Measurements from ENCODE around the gene LIMK2.

GRCh38 chr22:31193092-31193491 is 19.0 kb upstream of the LIMK2 start:
- no peak for TF ChIP-seq POLR2A (IDR thresholded peaks at IDR 0.05; ENCODE audit: low read depth, low read length)
- no peak for TF ChIP-seq SPI1 (IDR thresholded peaks at IDR 0.05; ENCODE audit: low read depth, low read length)
- no peak for TF ChIP-seq TAF1 (IDR thresholded peaks at IDR 0.05; ENCODE audit: low read depth, low read length)
